ENCODE data around the gene HPN. TPM values are rescaled to one million over a fixed set of nuclear protein-coding genes. Genes with fewer than 3 reads are reported as not detected.

HPN gene
- total RNA-seq, 1 experiment from 2014 or later, result 10.6 TPM

DNA sequence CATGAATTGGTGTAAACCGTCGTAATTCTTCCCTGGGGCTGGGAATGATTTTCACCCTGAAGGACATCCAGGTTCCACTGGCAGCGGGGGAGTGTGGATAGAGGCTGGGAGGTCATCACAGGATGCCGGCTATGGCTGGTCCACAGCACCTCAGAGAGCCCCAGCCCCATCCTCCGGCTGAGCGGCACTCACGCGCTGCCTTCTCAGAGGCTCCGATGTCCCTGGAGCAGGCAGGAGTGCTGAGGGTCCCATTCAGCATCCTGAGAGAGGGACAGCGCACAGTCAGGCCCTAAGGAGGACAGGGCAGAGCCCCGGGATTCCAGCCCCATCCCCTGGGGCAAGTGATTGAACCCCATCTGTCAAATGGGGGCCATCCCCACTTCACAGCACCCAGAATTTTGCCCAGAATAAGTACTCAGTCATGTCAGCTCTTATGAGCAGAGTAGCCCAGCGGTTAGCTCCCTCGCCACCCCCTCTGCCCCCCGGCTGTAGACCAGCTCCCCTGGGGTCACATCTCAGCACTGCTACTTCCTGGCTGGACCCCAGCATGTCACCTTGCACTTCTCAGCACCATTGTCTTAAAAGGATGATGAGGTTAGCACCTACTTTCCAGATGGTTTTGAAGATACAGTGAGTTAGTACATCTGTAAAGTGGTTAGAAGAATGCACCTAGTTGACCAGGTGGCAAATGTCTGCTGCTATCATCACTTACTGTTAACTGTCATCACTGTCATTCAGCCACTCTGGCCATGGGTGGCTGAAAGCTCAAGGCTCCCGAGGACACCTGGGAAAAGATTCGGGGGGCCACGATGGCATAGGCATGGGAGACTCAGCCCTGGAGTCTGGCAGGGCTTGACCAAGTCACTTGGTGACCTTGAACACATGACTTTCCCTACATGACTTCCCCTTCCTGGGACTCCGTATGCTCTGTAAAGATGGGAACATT lies 29.5 kb upstream of the HPN start:
- H4K91ac ChIP-seq (ENCODE audit: insufficient read length, low read depth, low read length), result no peak overlapping the region
- H3K27ac Mint-ChIP-seq, result peak overlapping the region; percentile 74 to 92 (median 81); a peak in 4 of 7 replicates
- no peak overlapping the region for H3K14ac ChIP-seq (ENCODE audit: insufficient read depth, low read length)
- no peak overlapping the region for H3T11ph ChIP-seq (ENCODE audit: low read length)
- TF ChIP-seq, protein P1, sequence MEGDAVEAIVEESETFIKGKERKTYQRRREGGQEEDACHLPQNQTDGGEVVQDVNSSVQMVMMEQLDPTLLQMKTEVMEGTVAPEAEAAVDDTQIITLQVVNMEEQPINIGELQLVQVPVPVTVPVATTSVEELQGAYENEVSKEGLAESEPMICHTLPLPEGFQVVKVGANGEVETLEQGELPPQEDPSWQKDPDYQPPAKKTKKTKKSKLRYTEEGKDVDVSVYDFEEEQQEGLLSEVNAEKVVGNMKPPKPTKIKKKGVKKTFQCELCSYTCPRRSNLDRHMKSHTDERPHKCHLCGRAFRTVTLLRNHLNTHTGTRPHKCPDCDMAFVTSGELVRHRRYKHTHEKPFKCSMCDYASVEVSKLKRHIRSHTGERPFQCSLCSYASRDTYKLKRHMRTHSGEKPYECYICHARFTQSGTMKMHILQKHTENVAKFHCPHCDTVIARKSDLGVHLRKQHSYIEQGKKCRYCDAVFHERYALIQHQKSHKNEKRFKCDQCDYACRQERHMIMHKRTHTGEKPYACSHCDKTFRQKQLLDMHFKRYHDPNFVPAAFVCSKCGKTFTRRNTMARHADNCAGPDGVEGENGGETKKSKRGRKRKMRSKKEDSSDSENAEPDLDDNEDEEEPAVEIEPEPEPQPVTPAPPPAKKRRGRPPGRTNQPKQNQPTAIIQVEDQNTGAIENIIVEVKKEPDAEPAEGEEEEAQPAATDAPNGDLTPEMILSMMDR (conservative IDR thresholded peaks at IDR 0.05), result no peak
- H2BK15ac ChIP-seq (ENCODE audit: low read depth, low read length), result no peak overlapping the region
- H3K18ac ChIP-seq (ENCODE audit: insufficient read length, low read depth, low read length), result no peak overlapping the region
- H4K5ac ChIP-seq (ENCODE audit: insufficient read length, low read depth, low read length), result no peak overlapping the region
- H3K23ac ChIP-seq (ENCODE audit: insufficient read length, low read depth, low read length), result no peak overlapping the region
- H3K79me2 ChIP-seq (ENCODE audit: insufficient read depth, low read length), result peaks cover under 1% of the 10 kb centered on the region; the same call in 1 of the 2 replicates
- H3K56ac ChIP-seq (ENCODE audit: insufficient read length, low read depth, low read length), result no peak overlapping the region
- H2BK20ac ChIP-seq (ENCODE audit: low read depth, low read length, poor library complexity, severe bottlenecking), result no peak overlapping the region
- H2AFZ ChIP-seq (ENCODE audit: low read length), result no peak overlapping the region
- 0 out of 4 replicates have a peak, but pooled peaks cover 0 to 6% of the 10 kb centered on the region in 2 experiments for H3K4me1 Mint-ChIP-seq
- H4K8ac ChIP-seq (replicated peaks; ENCODE audit: insufficient read length, low read depth, low read length), result no peak overlapping the region
- H2AK5ac ChIP-seq (ENCODE audit: insufficient read length, low read length), result no peak overlapping the region
- no peak overlapping the region for H2BK120ac ChIP-seq (ENCODE audit: low read depth, low read length, poor library complexity, severe bottlenecking)
- DNase-seq, result no peak
- H3K4me1 ChIP-seq (ENCODE audit: insufficient read depth, low read length), result no peaks in the 10 kb centered on the region
- H3K9me3 ChIP-seq (ENCODE audit: control insufficient read depth, low read depth, low read length), result no peaks in the 10 kb centered on the region
- no peak overlapping the region for H2BK5ac ChIP-seq (ENCODE audit: insufficient read length, low read length)
- H3K27ac ChIP-seq (ENCODE audit: insufficient read length, low read depth, low read length), result no peak overlapping the region
- H3K9ac ChIP-seq (ENCODE audit: extremely low read depth, insufficient read length, low read length), result no peak overlapping the region
- H3K27me3 ChIP-seq (ENCODE audit: insufficient read depth, low read length), result no peaks in the 10 kb centered on the region
- H3K4ac ChIP-seq (ENCODE audit: low read depth, low read length), result no peak overlapping the region
- no peak overlapping the region for H2BK12ac ChIP-seq (ENCODE audit: insufficient read length, low read depth, low read length)
- peaks cover 63 to 87% (median 76%) of the 10 kb centered on the region in 3 experiments for H3K36me3 Mint-ChIP-seq (ENCODE audit: insufficient read depth in 1 of 3, low read depth in 3 of 3)
- no peaks in the 10 kb centered on the region for H3K79me1 ChIP-seq (ENCODE audit: insufficient read depth, low read depth, low read length, poor library complexity, severe bottlenecking)
- H3K23me2 ChIP-seq (ENCODE audit: insufficient read length, low read depth, low read length, poor library complexity, severe bottlenecking), result no peaks in the 10 kb centered on the region
- no peaks in the 10 kb centered on the region for H3K27me3 Mint-ChIP-seq (ENCODE audit: low read depth)
- H3K9me3 Mint-ChIP-seq, result no peaks in the 10 kb centered on the region
- H3K4me3 Mint-ChIP-seq, result no peak overlapping the region
- no peak overlapping the region for H3K4me2 ChIP-seq (ENCODE audit: insufficient read depth, insufficient read length, low read length)
- no CpG with 5 or more reads among the region's 18 CpGs for WGBS (ENCODE audit: extremely low coverage, insufficient read length, low lambda C conversion rate)
- H4K20me1 ChIP-seq (ENCODE audit: control insufficient read depth, insufficient read depth, insufficient read length), result no peaks in the 10 kb centered on the region

Data from H9 (cell line).